Measurements from ENCODE around the gene TMF1.
A peak's percentile ranks its signal among the peaks of the same experiment; 100 is the strongest.

Gene TMF1

DNA sequence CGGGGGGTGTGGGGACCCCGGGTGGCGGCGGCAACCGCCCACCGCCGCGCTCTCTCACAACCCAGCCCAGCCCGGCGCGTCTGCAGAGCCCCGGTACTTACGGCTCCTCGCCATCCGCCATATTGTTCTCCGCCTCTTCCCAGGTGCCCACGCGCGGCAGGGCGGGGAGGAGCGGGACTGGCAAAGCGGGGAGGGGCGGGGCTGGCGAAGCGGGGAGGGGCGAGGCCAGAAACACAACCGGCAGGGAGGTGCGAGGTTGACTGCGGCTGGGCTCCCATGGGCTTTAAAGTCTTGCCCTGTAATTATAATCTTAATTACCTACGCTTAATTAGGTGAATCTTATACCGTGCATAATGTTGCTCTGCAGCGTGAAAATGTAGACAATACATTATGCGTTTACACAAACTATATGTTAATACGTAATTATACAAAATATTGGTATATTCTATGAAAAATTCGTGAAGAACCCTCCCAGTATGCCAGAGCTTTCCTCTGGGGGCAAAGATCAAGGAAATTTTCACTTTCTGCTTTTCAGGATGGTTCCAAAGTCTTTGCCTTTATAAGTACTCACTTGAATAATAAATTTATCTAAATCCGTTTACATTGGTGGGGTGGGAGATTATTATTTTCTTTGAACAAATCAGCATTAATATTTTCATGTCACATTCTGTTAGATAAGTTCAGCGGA lies 28.2 kb upstream of the TMF1 start, which contains the start of gene UBA3:
Gene UBA3, minus strand, starts transcription at position 133 of the 688 bp plus-strand sequence. Its CDS starts 12 bp downstream, at position 121.
- peak; percentile 8 for FAIRE-seq

- peak; percentile 18 for FAIRE-seq
Observed at GRCh38 chr3:69079269-69080159, 27.4 kb upstream of the TMF1 start.

GRCh38 chr3:69072928-69073327 lies 20.8 kb upstream of the TMF1 start:
- FAIRE-seq: no peak

DNA sequence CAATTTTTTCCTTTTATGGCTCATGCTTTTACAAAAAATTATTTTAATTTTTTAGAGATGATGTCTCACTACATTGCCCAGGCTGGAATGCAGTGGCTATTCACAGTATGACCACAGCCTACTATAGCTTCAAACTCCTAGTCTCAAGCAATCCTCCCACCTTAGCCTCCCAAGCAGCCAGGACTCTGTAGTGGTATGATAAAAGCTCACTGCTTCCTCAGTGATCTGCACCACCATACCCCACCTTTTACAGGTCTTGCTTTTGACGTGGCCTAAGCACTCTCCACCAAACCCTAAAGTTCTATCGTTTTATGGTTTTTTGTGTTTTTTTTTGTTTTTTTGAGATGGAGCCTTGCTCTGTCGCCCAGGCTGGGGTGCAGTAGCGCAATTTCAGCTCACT lies 14.0 kb upstream of the TMF1 start:
- FAIRE-seq: no peak

DNA sequence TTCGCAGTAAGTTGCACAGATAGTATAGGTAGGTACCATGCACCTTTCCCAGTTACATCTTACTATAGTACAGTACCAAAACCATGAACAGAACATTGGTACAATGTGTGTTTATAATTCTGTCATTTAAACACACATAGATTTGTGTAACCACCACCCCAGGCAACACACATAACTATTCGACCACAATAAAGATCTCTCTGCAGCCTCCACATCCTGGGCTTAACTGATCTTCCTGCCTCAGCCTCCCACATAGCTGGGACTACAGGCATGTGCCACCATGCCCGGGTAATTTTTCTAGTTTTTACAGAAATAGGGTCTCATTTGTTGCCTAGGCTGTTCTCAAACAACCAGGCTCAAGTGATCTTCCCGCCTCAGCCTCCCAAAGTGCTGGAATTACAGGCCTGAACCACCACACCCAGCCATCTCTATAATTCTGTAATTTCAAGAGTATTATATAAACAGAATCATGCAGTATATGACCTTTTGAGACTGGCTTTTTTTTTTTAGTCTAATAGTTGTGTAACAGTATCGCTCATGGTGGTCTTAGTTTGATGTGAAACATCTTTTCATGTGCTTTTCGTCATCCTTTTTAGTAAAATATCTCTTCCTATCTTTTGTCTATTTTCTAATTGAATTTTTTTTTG lies 13.3 kb upstream of the TMF1 start:
- no peak for FAIRE-seq

DNA sequence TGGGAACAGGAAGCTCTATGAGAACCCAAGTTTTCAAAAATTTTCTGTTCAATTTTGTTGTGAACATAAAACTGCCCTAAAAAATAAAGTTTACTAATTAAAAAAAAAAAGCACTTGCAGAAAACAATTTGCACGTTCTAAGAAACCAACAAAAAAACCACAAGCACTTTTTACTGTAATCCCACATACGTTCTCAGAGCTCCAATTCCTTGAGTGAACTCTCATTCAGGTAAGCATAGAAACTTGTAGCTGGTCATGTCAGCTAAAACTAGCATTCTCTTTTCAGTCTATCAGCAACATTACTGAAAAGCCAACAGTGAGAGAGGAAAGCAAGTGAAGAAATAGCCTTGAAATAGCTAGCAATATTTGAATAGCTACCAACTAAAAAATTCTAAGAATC lies 11.5 kb upstream of the TMF1 start:
- FAIRE-seq: no peak

- FAIRE-seq: no peak
Observed at GRCh38 chr3:69059688-69060087, 7.6 kb upstream of the TMF1 start.

- FAIRE-seq: no peak
Observed at GRCh38 chr3:69058947-69059224, 6.8 kb upstream of the TMF1 start.

DNA sequence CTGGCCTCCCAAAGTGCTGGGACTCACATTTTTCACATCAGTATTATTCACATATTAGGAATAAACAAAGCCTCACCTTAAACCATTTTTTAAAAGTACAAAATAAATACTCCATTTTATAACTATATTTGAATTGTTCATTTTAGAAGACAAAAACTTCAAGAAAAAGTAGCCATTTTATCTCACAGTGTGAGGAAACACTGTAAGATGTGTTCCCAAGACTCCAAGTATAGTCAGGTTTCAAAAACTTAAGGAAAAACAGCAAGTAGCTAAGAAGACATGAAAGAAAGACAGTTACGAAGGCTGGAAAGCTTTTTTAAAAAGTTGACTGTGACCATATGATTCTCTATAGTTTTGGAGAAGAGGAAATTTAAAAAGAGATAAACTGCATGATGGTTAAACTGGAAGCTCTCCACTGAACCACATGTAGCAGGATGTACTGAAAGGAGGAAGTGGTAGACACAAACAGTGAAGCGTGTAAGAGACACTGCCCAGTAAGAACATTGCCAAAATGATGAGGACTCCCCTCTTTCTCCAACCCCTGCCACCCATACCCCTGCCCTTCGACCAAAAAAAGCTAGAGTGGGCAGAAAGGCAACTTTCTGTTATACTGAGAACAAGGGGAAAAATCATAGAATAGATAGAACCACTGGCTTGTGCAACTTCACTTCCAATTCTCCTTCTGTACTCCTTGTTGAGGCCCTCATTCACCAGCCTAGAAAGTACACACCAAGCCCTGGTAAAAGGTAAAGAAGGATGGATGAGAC lies 6.2 kb upstream of the TMF1 start:
- no peak for FAIRE-seq

GRCh38 chr3:69052472-69052898 lies 352 bp upstream of the TMF1 start:
- FAIRE-seq: no peak

DNA sequence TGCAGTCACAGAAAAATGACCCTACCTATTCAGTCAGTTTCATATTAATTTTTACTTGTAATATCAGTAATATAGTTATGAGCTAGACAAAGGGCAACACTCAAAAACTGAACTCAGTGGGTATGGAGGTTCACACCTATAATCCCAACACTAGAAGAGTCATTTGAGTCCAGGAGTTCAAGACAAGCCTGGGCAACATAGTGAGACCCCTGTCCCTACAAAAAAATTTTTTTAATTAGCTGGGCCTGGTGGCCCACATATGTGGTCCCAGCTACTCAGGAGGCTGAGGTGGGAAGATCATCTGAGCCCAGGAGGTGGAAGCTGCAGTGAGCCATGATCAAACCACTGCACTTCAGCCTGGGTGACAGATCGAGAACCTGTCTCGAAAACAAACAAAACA lies 3.1 kb downstream of the TMF1 start:
- FAIRE-seq: no peak

- no peak for FAIRE-seq
Observed at GRCh38 chr3:69044608-69045007, 7.5 kb downstream of the TMF1 start.

GRCh38 chr3:69033470-69033869 lies 18.7 kb downstream of the TMF1 start:
- FAIRE-seq: no peak

GRCh38 chr3:69032737-69033136 lies 19.4 kb downstream of the TMF1 start:
- FAIRE-seq: no peak

GRCh38 chr3:69032142-69032541 lies 20.0 kb downstream of the TMF1 start:
- no peak for FAIRE-seq

DNA sequence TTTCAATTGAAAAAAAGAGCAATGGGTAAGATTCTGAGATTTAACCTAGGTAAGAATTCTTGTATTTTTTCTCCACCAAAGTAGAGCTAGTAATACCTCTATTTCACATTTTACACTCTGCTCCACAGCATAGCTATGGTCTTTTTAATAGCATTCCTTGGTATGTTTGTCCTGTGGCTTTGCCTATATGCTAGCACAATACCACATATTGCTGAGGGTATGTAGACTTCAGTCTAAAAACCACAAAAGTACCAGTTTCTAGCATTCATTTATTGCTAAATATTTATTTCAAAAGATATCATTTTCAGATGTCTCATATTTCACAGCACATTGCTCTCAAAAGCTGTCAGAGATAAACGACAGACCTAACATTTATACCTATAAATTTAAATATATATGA lies 20.5 kb downstream of the TMF1 start:
- no peak for FAIRE-seq

DNA sequence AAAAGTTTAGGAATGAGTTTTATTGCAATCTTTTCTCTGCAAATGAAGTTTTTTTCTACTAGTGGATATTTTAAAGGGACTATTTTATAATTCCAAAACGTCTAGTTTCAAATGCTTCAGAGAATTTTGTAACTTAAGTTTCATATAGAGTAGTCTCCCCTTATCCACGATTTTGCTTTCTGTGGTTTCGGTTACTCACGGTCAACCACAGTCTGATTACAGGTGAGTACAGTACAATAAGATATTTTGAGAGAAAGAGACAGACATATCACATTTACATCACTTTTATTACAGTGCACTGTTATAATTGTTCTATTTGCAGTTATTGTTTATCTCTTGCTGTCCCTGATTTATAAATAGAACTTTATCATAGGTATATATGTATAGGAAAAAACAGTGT lies 31.3 kb downstream of the TMF1 start:
- FAIRE-seq: no peak

- peak; percentile 4 for FAIRE-seq
Observed at GRCh38 chr3:69020424-69020823, 31.7 kb downstream of the TMF1 start.

DNA sequence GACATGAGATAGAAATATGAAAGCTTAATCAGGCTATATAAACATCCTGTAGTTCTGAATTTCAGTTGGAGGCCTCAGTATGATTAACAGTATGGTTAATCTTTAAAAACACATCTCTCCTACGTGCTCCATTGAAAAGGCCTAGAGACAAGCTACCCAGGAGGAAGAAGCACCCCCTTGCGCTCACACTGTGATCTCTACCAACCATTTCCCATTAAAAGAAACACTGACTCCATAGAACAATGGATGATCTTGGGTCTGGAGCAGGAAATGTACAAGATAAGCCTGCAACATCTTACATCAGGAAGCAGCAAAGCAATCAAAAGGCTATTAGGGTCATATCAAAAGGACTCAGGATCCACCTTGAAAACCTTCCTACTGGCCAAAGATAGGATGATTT lies 35.2 kb downstream of the TMF1 start:
- FAIRE-seq: no peak

GRCh38 chr3:69016102-69016501 lies 36.0 kb downstream of the TMF1 start:
- FAIRE-seq: no peak

DNA sequence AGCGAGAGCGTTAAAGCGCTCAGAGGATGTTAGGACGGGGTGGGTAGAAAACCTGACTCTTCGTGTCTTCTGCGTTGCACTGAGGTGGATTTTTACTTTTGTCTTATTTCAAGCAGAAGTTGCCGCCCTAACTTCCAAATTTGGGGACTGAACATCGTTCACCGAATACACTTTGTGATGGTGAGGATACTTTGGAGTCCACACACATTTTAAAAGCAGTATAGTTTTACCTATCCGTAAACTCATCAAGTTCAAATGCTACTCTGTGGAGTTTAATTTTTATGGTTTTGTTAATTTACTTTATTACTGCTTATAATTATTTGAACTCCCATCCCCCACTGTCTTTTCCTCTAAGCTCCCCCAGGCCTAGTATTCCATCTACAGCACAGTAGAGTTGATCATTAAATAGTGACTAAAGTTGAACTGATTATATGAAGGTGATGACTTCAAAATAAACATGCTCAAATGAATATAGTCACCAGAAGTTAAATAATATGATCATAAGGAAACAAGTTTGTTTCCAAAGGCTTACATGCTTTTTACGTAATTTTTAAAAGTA lies 38.0 kb downstream of the TMF1 start:
- FAIRE-seq: no peak

- no peak for FAIRE-seq
Observed at GRCh38 chr3:69013253-69014021, 38.7 kb downstream of the TMF1 start, which contains the start of gene EOGT. Gene EOGT, minus strand, starts transcription at chr3:69013684. Its CDS starts 3,838 bp downstream, at chr3:69009846.
